Kidney capillary endothelial cell (primary cell): Measurements from ENCODE around the gene PTGFRN.
A peak's percentile ranks its signal among the peaks of the same experiment; 100 is the strongest.

Experiments used
- DNase-seq: peaks from one replicate; pipeline ENCODE4 v3.0.0-alpha.2; 2018; ENCODE audit warnings: low spot score

Gene PTGFRN

DNA sequence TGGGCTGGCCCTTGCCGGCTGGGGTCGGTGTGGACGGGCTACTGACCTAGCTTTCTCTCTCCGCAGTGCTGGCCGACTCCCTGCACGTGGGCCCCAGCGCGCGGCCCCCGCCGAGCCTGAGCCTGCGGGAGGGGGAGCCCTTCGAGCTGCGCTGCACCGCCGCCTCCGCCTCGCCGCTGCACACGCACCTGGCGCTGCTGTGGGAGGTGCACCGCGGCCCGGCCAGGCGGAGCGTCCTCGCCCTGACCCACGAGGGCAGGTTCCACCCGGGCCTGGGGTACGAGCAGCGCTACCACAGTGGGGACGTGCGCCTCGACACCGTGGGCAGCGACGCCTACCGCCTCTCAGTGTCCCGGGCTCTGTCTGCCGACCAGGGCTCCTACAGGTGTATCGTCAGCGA, 34.9 kb downstream of the PTGFRN start:
- no peak for DNase-seq

DNA sequence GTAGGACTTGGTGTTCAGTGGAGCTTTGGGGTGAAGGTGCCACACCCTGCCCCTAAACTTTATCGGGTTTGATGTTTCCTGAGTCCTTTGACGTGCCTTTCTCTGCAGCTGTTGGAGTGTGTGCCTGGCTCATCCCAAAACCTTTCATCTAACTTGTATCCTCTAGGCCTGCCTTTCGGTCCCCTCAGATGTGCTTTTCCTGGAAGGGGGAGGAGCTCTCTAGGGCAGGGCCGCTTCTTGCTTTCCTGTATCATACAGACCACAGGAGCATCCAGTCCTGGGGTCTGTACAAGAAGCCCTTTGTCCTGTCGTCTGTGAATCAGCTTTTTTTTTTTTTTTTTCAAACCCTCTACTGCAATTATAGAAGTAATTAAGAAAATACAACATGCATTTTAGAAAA, 35.7 kb downstream of the PTGFRN start:
- DNase-seq, result no peak

DNA sequence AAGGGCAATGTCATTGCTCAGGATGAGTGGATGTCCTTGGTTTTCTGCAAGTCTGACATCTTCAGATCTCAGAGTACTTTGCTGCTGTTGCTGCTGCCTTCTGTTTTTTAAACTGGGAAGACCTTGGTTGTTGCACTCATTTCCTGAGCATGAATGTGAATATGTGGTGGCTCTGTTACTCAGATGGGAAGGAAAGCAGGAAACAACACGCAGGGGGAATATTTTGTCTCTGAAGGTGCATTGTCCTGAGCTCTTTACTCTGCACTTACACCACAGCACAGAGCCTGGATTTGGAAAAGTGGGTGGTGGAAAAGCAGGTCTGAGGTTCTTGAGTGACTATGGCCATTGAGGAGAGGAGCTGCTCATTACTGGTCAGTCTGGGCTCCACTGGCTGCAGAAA, 36.3 kb downstream of the PTGFRN start:
- DNase-seq, result peak; percentile 37

DNA sequence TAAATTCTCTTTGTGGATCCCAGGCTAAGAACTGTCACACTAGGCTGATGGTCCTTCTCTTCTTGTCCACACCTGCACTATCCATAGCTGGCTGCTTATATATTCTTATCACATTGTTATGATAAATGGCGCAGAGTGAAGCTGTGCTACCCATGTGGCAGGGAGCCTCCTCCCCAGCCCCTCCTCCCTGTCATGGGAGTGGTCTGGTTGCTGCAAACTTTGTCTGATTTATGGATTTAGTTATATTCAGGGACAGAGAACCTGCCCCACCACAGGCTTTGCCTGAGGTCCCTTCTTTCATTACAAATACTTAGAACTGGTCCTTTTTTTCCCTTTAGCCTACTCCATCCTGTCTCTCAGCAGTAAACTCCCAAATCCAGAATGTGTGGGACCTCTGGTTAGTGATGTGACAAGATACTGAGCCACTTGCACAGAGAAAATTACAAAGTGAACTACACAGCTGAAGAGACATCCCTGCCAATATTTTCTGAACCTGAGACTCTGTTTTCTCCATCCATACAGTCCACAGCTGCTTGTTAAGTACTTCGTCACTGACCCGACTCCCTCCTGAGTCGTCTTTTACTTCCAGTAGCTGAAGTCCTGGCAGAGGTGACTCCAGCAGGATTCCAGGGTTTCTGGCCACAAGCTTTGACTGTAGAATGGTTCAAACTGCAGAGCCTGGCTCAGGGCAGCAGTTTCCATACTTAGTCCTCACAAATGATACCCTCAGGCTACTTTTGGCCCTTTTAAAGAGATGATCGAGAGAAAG, 37.6 kb downstream of the PTGFRN start:
- DNase-seq, result no peak

DNA sequence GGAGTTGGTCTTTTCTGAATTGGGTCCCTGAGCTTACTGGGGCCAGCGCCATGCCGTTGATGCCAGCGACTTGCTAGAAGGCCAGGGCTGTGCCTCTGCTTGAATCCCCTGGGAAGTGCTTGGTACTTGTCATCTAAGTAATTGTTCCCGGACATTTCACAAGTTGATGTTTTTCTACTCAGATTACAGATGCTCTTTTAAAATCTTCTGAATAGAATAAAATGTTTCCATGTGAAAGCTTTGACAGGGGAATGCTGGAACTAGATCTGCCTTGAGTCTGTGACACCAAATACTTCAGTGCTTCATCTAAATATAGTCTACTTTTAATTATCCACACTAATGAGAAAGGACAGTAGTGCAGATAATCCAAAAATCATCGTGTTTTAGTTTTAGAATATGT, 38.3 kb downstream of the PTGFRN start:
- DNase-seq, result no peak

DNA sequence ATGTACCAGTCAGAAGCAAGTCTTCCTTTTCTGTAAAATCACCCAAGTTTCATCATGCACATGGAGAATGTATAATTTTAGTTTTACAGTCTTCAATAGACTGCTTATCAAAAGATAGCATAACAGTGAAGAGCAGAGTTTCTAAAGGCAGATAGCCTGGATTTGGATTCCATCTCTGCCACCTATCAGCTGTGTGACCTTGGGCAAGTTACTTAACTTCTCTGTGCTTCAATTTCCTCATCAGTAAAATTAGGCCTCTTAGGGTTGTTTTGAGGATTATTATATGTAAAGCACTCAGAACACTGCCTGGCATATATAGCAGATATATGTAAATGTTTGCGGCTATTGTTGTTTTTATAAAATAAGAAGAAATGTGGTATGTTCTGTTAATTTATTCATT, 38.9 kb downstream of the PTGFRN start:
- DNase-seq, result no peak

DNA sequence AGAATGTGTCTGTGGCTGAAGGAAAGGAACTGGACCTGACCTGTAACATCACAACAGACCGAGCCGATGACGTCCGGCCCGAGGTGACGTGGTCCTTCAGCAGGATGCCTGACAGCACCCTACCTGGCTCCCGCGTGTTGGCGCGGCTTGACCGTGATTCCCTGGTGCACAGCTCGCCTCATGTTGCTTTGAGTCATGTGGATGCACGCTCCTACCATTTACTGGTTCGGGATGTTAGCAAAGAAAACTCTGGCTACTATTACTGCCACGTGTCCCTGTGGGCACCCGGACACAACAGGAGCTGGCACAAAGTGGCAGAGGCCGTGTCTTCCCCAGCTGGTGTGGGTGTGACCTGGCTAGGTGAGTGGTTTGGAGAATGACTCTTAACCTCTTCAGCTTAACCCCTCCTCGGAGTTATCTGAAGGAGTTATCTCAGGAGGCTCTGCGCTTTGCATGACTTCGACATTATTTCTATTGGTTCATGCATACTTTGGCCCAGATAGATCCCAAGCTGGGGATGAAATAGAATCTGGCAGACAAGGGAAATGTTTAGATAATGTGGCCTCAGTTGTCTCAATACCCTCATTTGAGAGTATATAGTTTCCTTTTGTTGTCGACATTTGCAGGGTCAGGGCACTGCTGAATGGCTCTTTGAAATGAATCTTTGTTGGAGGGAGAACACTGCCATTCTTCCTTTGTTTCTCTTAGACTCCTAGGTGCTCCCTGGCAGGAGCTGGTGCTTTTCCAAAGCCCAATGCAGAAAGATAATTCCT, 39.7 kb downstream of the PTGFRN start:
- DNase-seq, result no peak

DNA sequence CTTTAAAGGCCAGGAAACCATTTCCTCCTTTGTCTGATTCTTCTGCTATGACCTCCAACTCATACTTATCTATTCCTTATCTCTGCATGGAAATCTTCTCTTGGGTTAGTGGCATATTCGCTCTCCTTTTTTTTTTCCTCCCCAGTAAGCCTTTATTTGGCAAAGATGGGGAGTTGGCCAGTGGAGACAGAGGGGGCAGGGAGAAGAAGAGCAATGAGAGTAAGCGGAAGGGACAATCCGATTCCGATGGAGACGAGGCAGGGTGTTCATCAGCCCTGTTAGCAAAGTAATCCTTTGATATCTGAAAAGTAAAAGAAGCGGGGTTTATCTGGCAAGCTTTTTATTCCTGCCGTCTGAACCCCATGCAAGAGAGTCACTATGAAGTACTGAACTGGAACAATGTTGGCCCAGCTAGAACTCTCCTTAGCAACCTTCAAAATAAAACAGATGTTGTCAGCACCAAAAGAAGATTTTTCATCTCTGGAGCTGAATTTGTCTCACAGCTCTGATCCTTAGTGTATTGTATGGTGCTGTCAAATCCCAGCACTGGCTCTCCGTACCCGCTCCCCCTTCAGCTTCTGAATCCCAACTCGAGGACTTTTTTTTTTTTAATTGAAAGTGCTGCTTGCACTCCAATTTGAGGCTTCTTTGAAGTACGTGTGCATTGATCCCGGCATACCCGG, 40.9 kb downstream of the PTGFRN start:
- no peak for DNase-seq

DNA sequence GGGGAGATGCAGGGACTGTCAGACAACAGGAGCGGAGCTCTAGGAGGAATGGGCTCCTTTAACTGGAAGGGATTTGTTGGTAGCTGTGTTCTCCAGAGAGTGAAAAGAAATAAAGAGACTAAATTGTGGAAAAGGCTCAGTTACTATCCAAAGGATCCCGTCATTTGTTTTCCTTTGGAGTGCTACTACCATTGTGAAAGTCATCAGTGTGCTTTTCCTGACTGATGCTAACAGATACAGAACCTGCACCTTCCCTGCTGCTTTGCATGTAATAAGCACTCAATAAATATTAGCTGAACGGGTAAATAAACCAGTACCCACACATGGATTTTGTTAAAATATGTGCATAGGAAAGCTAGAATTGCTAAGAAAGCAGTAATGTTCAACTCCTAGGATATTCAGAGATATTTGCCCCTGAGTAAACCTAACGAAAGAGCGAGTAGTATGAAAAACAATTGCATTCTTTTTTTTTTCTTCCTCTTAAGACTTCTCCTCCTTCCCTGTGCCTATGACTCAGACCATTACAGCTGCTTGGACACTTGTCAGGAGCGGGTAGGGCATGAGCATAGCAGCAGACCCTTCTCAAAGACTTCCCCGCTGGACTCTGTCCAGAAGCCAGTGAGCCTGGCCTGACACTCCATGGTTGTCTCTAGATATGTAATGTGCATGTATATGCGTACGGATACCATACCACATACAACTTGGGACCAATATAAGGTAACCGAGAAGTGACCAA, 41.7 kb downstream of the PTGFRN start:
- no peak for DNase-seq

DNA sequence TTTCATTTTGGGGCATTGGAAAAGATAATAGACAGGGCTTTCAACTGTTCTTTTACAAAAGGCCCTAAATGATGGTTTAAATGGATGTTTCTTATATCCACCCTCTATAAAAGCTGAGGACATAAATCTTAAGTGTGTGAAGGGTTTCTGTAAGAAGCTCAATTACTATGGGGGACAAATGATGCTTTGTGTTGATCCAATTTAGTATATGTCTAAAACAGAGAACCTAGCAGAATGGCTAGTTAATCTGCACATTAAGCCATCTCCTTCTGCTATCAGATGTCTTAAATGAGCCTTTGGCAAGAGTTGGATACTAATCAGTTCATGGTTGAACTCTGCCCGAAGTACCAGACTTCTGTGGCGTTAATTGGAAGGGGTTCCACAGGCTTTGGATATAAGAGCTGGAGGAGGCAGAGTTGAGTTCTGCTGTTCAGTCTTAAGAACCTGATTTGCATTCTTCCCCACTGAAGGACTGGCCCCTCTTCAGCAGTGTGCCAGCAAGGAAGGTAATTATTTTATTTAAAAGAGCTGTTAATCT, 43.1 kb downstream of the PTGFRN start:
- DNase-seq, result no peak

DNA sequence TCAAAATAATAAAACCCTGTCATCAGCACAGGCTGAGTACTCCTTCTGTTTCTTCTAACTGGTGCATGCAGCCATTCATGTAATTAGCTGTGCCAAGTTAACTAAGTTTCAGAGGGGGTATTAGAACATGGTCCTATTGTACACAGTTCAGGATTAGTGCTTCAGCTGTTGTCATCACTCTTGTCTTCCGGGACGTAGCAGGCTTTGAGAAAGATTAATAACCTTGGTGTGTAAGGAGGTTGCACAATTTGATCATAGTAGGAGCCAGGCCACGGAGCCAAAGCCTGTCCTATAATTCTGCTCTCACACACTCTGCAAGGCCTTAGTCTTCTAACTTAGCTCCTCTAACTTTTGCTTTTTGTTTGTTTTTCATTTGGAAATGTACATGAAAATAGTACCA, 44.7 kb downstream of the PTGFRN start:
- DNase-seq, result no peak

DNA sequence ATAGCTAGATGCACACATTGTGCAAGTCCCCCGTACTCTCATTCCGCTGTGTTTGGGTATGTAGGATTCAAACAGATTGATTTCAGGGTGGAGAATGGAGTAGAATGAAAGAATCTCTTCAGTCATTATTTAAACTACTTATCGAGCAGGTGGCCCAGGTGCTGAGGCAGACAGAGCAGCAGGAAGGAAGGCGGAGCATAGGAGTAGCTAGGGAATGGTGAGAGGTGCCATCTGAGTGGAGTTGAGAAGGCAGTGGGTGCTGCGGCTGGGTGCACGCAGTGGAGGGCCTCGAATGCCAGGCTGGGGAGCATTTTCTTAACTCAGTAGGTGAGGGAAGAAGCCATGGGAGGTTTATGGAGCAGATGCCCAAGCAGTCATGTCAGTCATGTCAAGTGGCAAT, 46.7 kb downstream of the PTGFRN start:
- no peak for DNase-seq

DNA sequence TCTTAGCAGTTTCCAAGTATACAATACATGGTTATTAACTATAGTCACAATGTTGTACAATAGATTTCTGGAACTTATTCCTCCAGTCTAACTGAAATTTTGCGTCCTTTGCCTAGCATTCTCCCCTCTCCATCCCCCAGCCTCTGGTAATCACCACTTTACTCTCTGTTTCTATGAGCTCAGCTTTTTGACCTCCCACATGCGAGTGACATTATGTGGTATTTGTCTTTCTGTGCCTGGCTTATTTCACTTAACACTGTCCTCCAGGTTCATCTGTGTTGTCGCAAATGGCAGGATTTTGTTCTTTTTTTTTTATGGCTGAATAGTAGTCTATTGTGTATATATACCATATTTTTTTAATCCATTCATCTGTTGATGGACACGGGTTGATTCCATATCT, 47.9 kb downstream of the PTGFRN start:
- DNase-seq, result no peak

DNA sequence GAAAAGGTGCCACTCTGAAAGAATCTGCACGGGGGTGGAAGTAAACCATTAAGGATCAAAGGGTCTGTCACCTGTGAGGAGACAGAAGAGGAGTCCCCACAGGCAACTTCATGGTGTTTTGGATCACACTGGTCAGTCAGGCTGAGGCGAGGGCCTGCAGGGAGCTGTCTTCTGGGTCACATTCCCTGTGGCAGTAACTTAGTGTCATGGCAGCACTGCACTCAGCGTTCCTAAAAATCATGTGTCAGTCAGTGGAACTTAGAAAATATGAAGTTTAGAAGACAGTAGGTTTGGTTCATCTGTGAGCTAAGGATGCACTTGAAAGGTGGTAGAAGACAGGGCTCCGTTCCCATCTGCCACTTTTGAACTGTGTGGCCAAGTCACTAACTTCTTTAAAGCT, 48.4 kb downstream of the PTGFRN start:
- DNase-seq, result no peak

DNA sequence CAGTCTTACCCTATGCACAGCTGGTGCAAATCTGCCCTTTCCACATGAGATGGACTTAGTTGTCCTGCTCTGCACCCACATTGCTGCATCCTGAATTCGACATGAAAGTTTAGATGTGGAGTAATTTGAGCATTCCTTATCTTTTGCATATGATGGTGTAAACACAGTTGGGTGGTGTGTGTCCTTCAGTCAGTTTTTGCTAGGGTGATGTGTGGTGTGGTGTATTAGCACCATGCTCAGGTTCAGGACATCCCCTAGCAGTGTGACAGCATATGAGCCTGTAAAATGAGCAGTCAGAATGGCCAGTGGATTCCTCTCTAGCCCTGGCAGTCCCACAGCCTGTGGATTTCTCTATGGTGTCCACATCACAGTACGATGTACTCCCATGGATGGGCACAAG, 49.3 kb downstream of the PTGFRN start:
- DNase-seq, result no peak

DNA sequence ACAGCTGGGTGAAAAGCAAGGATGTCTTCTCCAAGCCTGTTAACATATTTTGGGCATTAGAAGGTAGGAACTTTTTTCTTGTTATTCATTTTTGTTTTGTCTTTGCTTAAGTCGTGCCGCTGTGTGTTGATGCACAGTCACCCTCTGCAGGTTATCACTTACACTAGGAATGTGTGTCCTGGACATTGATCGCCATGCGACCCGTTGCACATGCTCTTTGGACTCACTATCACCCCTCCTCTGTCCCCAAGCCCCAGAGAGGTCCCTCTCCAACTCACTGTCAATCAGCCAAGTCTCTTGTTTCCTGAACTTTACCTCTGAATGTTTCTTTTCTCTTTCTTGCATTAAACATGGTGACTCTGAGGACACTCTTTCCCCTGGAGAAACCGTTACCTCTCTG, 51.9 kb downstream of the PTGFRN start:
- DNase-seq, result no peak

DNA sequence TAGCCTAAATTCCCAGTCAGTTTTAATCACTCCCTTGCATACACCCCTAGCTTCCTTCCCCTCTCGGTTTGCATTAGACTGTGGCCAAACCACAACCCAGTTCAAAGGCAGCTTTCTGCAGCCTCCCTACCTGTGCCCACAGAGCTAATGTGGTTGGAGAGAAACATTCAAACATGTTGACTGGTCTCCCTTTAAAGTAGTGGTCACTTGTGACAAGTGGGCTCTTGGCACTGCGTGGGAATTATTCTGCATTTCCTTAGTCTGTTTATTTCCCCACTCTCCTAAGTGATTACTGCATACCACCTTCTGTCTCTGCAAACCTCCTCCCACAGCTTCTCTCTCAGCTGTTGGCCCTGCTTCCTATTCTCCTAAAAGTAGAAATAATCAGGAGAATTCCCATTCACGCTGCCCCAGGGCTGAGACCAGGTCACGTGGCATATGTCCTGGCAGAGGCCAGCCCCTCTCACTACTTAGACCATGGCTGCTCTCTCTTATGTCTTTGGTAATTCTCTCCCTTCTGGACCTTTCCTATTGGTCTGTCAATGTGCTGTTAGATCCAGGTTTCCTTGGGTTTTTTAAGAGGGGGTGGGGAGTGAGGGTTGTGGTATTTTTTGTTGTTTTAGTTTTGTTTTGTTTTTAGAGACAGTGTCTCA, 53.4 kb downstream of the PTGFRN start:
- DNase-seq, result no peak

DNA sequence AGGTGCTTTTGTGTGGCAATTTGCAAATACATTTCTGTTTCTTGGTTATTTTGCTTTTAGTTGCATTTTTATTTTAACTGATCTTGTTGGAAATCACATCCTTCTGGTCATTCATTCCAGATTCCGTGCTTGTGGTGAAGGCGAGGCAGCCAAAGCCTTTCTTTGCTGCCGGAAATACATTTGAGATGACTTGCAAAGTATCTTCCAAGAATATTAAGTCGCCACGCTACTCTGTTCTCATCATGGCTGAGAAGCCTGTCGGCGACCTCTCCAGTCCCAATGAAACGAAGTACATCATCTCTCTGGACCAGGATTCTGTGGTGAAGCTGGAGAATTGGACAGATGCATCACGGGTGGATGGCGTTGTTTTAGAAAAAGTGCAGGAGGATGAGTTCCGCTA, 57.1 kb downstream of the PTGFRN start:
- DNase-seq, result no peak

DNA sequence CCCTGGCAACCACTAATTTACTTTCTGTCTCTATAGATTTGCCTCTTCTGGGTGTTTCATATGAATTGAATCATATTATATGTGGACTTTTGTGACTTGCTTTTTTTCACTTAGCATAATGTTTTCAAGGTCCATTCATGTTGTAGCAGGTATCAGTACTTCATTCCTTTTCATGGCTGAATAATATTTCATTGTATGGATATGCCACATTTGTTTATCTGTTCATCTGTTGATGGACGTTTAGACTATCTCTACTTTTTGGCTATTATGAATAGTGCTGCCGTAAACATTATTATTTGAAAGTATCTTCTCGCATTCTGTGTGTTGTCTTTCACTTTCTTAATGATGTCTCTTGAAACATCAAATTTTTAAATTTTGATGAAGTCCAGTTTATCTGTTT, 59.0 kb downstream of the PTGFRN start:
- no peak for DNase-seq

DNA sequence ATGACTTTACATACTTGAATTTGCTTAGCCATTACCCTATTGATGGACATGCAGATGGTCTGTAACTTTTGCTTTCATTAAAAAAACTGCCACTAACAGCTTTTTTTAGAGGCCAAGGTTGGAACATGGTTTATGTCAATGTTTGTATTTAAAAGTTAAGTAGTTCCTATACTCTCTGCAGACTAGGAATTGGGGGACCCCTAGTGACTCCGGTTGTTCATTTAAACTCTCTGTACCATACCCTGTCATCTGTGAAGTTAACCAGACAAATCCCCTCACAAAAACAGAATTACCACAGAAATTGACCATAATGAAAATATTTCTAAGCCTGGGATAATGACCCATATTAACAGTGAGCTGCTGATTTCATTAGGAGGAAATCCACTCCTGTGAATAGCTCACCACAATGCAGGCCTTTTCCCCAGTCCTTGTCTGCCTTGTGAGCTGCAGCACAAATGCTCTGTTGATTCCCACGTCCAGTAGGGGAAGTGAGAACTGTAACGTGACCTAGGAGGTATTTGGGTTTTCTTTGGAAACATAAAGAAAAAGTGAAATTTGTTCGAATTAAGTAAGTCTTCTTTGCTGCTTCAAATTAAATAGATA, 61.6 kb downstream of the PTGFRN start:
- no peak for DNase-seq

DNA sequence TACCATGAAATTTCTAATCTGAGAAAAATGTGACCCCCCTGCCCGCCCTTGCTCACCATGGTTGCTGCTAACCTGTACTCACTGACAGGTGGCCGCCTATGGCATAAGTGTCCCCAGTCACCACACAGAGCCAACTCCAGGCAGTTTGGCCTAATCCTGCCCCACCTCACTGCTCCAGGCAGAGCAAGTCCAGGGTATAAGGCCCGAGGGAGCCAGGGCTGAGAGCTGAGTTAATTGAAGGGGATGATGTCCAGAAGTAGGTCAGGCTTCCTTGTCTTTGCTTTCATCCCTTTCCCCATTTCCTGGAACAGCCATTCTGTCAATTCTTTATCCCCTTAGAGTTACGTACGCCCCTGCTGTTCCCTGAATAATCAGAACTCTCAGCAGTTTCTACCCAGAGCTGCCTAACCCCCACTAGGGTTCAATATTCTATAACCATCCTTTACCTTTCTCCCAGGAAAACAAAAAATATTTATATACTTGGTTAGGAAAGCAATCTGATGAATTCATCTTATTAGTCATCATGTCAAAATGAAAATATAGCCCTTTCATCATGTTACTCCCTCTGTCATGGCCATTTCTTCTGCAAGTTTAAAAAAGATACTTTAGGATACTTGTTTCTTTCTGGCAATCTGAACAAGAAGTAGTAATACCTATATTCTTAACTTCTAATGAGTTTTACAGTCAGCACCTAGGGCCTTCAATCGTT, 62.4 kb downstream of the PTGFRN start:
- no peak for DNase-seq
